Islet precursor cell (in vitro differentiated cells): ENCODE results near the gene SOX8.

Source experiments
- DNase-seq: peaks from one replicate; pipeline ENCODE4 v3.0.0-alpha.2; 2018

SOX8 gene

DNA sequence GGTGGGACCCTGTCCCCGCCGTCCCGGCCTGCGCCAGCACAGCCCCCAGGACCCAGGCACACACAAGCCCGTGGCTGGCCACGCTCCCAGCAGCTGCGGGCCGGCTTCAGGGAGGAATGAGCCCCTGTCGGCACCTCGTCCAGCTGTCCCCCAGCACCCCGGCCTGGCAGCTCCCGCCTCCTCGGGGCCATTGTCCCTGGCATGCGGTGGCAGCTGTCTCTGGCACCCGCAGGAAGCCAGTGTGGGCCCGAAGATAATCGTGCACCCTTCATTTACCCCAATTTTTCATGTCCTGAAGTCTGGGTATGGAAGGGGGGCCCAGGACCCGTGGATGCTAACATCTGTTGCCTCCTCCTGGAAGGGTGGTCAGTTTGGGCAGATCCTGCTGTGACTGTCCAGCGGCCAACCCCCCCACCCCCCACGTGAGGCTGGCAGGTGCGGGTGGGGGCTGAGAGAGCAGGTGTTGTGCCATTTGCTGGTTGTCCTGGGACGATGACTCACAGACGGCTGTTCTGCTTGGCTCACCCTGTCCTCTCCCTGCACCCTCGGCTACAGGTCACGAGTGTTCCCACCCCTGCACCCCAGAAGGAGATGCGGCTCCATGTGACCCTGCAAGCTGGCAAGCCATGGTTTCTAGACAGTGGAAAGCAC, 6.8 kb upstream of the SOX8 start:
- no peak for DNase-seq

GRCh38 chr16:975291-975690, 6.3 kb upstream of the SOX8 start:
- DNase-seq: no peak

DNA sequence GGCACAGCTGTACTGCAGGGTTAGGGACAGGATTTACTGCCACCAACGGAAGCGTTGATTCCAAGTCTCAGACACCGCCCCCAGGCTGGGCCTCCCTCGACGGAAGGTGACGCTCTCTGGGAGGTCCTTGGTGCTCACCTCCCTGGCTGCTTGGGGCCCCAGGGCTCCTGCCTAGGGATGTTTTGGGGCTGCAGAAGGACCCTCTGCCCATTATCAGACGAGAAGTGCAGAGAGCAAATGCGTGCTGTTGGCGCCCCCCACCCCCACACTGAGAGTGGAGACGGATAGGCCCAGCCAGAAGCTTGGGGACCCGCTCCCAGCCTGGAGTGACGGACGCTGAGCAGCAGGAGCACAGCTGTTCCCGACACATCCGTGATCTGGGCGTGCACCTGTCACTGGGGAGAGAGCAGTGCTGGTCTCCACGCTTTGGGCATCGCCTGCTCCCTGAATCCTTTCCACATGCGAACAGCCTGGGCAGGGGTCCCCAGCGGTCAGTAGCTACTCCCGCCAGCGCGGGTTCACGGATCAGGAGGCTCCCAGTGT, 5.1 kb upstream of the SOX8 start:
- no peak for DNase-seq

GRCh38 chr16:977081-977701, 4.4 kb upstream of the SOX8 start:
- no peak for DNase-seq

DNA sequence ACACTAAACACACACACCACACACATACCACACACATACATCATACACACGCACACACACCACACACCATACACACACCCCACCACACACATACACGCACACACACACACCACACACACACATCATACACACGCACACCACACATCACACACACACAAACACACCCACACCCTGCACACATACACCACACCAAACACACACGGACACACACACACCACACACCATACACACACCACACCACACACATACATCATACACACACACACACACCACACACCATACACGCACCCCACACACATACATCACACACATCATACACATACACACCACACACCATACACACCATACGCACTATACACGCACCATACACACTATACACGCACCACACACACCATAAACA, 3.7 kb upstream of the SOX8 start:
- DNase-seq: no peak

GRCh38 chr16:978403-978802, 3.2 kb upstream of the SOX8 start:
- DNase-seq: no peak

- DNase-seq: no peak
Measured at GRCh38 chr16:979147-979546, 2.4 kb upstream of the SOX8 start.

DNA sequence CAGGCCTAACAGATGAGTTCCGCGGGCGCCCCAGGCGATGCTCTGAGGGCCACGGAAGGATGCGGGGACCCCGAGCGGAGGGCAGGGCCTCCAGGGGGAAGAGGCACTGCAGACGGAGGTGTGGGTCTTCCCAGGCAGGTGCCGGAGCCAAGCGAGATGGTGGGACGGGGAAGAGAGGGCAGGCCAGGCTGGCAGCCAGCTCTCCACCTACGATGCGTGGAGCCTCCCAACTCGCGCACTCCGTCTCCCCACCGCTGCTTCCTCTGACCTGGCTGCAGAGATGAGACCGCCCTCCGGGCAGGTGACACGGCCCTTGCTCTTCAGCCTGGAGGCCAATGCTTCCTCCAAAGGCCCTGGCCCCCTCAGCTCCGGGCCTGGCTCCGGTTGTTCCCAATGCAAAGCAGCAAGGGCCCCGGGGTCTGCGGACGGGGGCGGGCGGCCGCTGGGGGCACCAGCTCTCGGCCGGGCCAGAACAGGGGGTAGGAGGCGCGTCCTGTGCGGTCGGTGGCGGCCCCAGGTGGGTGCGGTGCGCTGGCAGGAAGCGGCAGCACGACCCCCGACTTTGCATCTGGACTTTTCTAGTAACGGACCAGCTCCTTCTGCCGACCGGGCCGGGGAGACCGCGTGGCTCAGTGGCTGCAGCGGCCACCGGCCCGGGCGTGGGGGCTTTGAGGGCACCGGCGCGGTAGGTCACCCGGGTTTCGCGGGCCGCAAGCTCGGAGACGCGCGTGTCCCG, 1.5 kb upstream of the SOX8 start:
- DNase-seq: no peak

DNA sequence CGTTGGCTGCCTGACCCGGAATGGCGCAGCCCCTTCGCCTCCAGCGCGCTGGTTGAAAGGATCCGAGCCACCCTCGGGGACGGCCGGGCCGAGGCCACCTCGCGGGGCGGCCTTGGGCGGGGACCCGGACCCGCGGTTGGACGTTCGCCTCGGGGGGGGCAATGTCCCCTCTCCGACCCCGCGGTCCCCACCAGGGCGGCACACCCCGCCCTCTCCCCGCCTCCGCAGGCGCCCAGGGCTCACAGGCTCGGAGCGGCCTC, 1.0 kb upstream of the SOX8 start:
- no peak for DNase-seq

DNA sequence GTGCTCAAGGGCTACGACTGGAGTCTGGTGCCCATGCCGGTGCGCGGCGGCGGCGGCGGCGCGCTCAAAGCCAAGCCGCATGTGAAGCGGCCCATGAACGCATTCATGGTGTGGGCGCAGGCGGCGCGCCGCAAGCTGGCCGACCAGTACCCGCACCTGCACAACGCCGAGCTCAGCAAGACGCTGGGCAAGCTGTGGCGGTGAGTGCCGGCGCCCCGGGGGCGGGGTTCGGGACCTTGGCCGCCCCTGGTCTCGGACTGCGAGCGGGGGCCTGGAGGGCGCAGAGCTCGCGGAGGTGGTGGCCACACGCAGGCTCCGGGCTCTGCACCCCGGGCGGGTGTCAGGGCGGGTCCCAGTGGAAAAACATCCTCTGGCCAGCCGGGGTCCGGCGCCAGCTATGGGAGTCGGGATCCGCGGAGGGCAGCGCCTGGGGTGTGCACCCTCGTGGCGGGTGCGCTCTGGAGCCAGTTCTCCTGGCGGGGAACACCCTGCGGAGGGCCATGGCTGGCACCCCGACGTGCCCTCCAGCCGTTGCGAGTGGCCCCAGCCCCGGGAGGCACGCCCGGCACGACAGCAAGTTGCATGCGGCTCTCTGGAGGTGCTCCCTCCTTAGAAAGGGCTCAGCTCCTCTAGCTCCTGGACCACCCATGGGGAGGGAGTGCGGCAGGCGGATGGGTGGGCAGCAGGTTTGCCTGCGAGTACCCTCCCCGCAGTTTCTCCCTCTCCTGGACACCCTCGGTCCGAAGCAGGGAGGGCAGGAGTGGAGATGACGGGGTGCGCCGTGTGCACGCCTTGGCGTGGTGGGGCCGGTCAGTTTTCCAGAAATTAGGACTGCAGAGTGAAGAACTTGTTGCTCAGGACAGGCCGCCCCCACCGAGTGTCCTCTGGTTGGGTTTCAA, 824 bp downstream of the SOX8 start:
- DNase-seq: no peak

DNA sequence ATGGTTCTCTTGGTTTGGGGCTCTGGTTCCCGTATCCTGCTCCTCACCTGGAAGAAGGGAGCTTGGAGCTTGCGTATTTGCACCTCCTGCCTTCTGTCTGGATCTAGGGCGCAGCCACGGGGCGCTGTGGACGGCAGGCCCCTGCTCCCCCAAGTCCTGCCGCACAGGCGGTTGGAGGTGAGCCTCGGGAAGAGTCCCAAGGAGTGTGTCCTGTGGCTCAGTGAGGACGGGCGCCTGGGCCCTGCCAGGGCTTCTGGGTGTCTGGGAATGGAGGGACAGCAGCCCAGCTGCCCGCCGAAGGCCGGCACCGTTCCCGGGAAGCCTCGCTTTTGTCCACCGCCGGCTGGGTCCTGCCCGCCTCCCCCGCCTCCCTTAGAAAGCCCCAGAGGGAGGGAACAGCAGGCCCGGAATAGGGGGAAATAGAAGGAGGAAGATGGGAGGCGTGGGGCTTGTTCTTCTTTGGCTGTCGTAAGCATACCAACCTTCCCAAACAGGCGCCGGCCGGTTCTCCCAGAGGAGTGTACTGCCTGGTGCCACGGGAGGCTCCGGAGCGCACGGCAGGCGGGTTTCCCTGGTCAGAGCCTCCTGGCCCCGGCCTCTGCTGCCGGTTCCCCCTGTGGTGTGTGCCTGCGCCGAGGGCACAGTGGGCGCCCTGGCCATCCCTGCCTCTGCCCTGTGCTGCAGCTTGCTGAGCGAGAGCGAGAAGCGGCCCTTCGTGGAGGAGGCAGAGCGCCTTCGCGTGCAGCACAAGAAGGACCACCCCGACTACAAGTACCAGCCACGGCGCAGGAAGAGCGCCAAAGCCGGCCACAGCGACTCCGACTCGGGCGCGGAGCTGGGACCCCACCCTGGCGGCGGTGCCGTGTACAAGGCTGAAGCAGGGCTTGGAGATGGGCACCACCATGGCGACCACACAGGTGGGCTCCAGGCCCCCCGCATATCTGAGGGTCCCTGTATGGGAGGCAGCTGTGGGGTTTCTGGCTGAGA, 1.8 kb downstream of the SOX8 start:
- no peak for DNase-seq

GRCh38 chr16:984121-984694, 2.6 kb downstream of the SOX8 start:
- DNase-seq: no peak

- DNase-seq: no peak
Measured at GRCh38 chr16:984736-985636, 3.4 kb downstream of the SOX8 start.

DNA sequence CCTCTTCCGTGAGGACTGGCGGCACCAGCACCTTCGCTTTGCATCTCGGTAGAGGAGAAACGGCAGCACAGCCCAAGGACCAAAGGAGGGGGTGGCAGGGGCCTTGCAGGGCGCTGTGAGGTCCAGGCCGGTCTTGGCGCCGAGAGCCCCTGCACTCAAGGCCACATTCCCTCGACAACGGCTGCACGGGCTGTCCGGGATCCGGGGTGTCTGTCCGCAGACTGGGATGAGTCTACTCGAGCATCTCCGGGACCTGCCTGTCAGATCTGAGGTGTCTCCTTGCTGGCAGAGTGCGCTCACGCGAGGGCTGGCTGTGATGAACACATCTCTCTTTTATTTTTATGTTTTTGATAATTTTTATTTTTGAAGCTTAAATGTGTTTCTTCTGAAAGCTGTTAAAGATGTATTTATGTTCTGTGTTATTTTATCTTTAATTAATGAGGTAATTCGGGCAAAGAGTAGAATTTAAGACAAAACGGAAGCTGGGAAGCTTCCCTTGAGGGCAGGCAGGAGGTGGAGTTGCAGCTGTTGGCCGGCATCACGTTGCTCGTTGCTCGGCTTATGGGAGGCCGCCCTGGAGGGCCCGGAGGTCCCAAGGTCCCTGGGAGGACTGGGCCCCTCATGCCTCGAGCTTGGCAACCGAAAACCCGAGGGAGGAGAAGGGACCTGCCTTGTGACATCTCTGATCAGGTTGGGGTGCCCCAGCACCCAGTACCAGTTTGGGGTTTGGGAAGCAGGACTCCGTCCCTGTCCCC, 4.3 kb downstream of the SOX8 start:
- DNase-seq: no peak

DNA sequence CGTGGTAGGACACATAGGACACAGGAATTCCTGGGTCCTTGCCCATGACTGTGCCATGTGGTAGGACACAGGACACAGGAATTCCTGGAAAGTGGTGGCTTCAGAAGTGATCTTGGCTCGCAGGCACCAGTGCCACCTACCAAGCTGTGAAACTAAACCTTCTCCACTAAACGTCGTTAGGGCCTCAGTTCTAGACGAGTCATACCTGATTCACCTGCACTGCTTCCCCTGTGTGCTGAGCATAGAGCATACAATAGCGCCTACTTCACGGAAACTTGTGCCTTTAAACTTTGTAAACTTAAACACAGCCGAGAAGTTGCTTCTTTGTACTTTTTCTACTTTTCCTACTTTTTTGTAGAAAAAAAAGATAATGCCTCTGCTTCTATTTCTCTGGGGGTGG, 4.8 kb downstream of the SOX8 start:
- no peak for DNase-seq

DNA sequence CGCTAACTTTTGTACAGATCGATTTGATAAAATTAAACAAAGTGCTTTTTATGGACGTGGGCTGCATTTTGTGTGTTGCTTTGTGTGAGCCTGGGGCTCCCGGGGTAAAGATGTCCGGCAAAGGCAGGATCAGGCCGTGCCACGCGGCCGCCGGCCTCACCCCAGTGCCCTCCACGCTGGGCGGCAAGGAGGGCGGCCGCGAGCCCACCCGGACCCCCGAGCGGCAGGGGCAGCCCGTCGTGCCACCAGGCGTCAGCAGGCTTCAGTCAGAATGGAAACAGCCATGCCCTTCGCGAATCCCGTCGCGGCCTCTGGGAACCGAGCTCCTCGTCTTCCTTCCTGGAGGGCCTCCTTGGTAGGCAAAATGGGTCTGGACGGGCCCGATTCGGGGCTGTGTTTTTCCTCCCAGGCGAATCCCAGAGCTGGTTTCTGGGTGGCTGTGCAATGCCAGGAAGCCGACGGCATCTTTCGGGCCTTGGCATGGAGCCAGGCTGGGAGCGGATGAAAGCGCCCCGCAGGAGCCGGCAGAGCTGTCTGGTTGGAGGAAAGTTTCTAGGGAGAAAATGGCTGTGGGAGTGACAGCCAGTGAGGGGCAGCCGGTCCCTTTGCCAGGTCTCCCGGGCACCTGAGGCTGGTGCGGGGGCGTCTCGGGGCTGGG, 5.5 kb downstream of the SOX8 start:
- DNase-seq: no peak

DNA sequence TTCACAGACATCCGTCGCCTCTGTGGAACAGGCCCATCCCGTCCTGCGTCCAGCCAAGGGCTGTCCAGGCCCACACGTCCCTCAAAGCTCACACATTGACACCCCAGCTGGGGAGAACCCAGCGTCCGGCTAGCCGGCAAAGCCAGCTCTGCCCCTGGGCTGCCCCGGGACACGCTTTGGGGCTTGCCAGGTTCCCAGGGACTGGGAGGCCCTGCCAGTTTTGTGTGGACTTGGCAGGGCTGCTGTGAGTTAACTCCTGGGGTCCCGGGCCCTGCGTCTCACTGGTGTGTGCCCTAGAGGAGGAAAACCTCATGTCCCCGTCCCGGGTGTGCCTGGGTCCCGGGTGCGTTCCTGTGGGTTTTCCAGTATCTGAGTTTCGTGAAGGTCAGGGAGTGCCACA, 6.3 kb downstream of the SOX8 start:
- DNase-seq: no peak

- DNase-seq: no peak
Measured at GRCh38 chr16:988471-989353, 7.1 kb downstream of the SOX8 start.
